WTC11 (cell line): Measurements from ENCODE around the gene TFDP1. TPM values are rescaled to one million over a fixed set of nuclear protein-coding genes. Genes with fewer than 3 reads are reported as not detected.

Experiments used
- ATAC-seq: fragments of 200-7000 bp; cut with Tn5 transposase; 2 replicates; pipeline ENCODE4 v1.10.0; 2021; ENCODE audit warnings: mild to moderate bottlenecking, moderate library complexity
- CTCF ChIA-PET: fragments of 300-600 bp; sonication (Branson Sonifier 250); formaldehyde crosslinking; loops from one replicate; lab custom pipeline; 2021; ENCODE audit warnings: antibody characterized with exemption; lab: Charles Lee
- POLR2A ChIA-PET: fragments of 350-600 bp; sonication (Branson Sonifier 250); formaldehyde crosslinking; loops from one replicate; lab custom pipeline; 2021; ENCODE audit warnings: antibody characterized with exemption; lab: Charles Lee
- DNase-seq: peaks from one replicate; pipeline ENCODE4 v3.0.0; 2021; ENCODE audit warnings: low spot score
- H3K27ac Mint-ChIP-seq: 2 replicates; pipeline ENCODE4 v1.8.0; 2021; ENCODE audit warnings: mixed read lengths
- H3K27me3 Mint-ChIP-seq: 2 replicates; pipeline ENCODE4 v1.8.0; 2021; ENCODE audit warnings: low read depth, mild to moderate bottlenecking, moderate library complexity, mixed read lengths
- H3K36me3 Mint-ChIP-seq: 2 replicates; pipeline ENCODE4 v1.8.0; 2021; ENCODE audit warnings: mixed read lengths
- H3K4me1 Mint-ChIP-seq: 2 replicates; pipeline ENCODE4 v1.8.0; 2022; ENCODE audit warnings: mixed read lengths
- H3K4me3 Mint-ChIP-seq: 2 replicates; pipeline ENCODE4 v1.8.0; 2021; ENCODE audit warnings: mild to moderate bottlenecking, moderate library complexity, mixed read lengths
- H3K9me3 Mint-ChIP-seq: 2 replicates; pipeline ENCODE4 v1.8.0; 2021; ENCODE audit warnings: mixed read lengths
- ATF1 ChIP-seq: sonication (generic); formaldehyde crosslinking; IDR thresholded peaks from 2 replicates; pipeline ENCODE4 v1.8.1; 2023; ENCODE audit warnings: mild to moderate bottlenecking, moderate library complexity, missing genetic modification reagents
- CREB1 ChIP-seq: sonication (generic); formaldehyde crosslinking; IDR thresholded peaks from 2 replicates; pipeline ENCODE4 v1.8.0; 2023; ENCODE audit warnings: mild to moderate bottlenecking, missing genetic modification reagents
- FOXJ3 ChIP-seq: sonication (generic); formaldehyde crosslinking; IDR thresholded peaks from 2 replicates; pipeline ENCODE4 v1.9.0; 2021; ENCODE audit warnings: missing genetic modification reagents, mild to moderate bottlenecking, borderline replicate concordance
- FOXP1 ChIP-seq: sonication (generic); formaldehyde crosslinking; IDR thresholded peaks from 2 replicates; pipeline ENCODE4 v1.8.0; 2022; ENCODE audit warnings: missing genetic modification reagents, mild to moderate bottlenecking, moderate library complexity, borderline replicate concordance
- NFYB ChIP-seq: sonication (generic); formaldehyde crosslinking; conservative IDR thresholded peaks from 2 replicates; pipeline ENCODE4 v1.8.0; 2022; ENCODE audit warnings: low read depth, missing genetic modification reagents
- PRRX2 ChIP-seq: fragments of 250-450 bp; sonication (Bioruptor Pico); IDR thresholded peaks from 2 replicates; pipeline ENCODE4 v1.8.0; 2021; ENCODE audit warnings: mild to moderate bottlenecking
- RORB ChIP-seq: fragments of 250-450 bp; sonication (Bioruptor Pico); IDR thresholded peaks from 2 replicates; pipeline ENCODE4 v1.9.0; 2021; ENCODE audit warnings: mild to moderate bottlenecking
- SMAD4 ChIP-seq: sonication (generic); formaldehyde crosslinking; IDR thresholded peaks from 2 replicates; pipeline ENCODE4 v1.8.0; 2022; ENCODE audit warnings: mild to moderate bottlenecking, missing genetic modification reagents
- TP53 ChIP-seq: sonication (generic); formaldehyde crosslinking; IDR thresholded peaks from 2 replicates; pipeline ENCODE4 v1.8.1; 2023; ENCODE audit warnings: mild to moderate bottlenecking, missing genetic modification reagents
- ZNF138 ChIP-seq: sonication (generic); formaldehyde crosslinking; conservative IDR thresholded peaks from 2 replicates; pipeline ENCODE4 v1.8.1; 2022; ENCODE audit warnings: mild to moderate bottlenecking, moderate library complexity, missing genetic modification reagents
- ZNF263 ChIP-seq: sonication (generic); formaldehyde crosslinking; IDR thresholded peaks from 2 replicates; pipeline ENCODE4 v1.8.1; 2022; ENCODE audit warnings: low read depth, mild to moderate bottlenecking, moderate library complexity, missing genetic modification reagents
- ZNF671 ChIP-seq: fragments of 250-450 bp; sonication (Bioruptor Pico); IDR thresholded peaks from 2 replicates; pipeline ENCODE4 v1.8.0; 2021; ENCODE audit warnings: mild to moderate bottlenecking
- total RNA-seq: library from RNA; stranded (reverse); gene quantifications from 3 replicates; pipeline ENCODE4 v1.2.3, GENCODE V29; 2021
- TF ChIP-seq, protein P1 (sequence below): sonication (generic); formaldehyde crosslinking; IDR thresholded peaks from 2 replicates; pipeline ENCODE4 v1.8.1; 2023; ENCODE audit warnings: mild to moderate bottlenecking, missing genetic modification reagents
- TF ChIP-seq, protein P2 (sequence below): fragments of 250-450 bp; sonication (Bioruptor Pico); IDR thresholded peaks from 2 replicates; pipeline ENCODE4 v1.9.0; 2021; ENCODE audit warnings: mild to moderate bottlenecking
- TF ChIP-seq, protein P3 (sequence below): fragments of 250-450 bp; sonication (Bioruptor Pico); IDR thresholded peaks from 2 replicates; pipeline ENCODE4 v1.9.0; 2021; ENCODE audit warnings: mild to moderate bottlenecking
- TF ChIP-seq, protein P4 (sequence below): sonication (generic); formaldehyde crosslinking; IDR thresholded peaks from 2 replicates; pipeline ENCODE4 v1.8.1; 2022; ENCODE audit warnings: low read depth, missing genetic modification reagents, borderline replicate concordance
- TF ChIP-seq, protein P5 (sequence below): sonication (generic); formaldehyde crosslinking; IDR thresholded peaks from 2 replicates; pipeline ENCODE4 v1.8.0; 2022; ENCODE audit warnings: mild to moderate bottlenecking, missing genetic modification reagents
- TF ChIP-seq, protein P6 (sequence below): sonication (generic); formaldehyde crosslinking; IDR thresholded peaks from 2 replicates; pipeline ENCODE4 v1.8.0; 2022; ENCODE audit warnings: mild to moderate bottlenecking, missing genetic modification reagents
- TF ChIP-seq, protein P7 (sequence below): sonication (generic); formaldehyde crosslinking; IDR thresholded peaks from 2 replicates; pipeline ENCODE4 v1.8.0; 2023; ENCODE audit warnings: missing genetic modification reagents

The TFDP1 gene
- total RNA-seq, 1 experiment from 2014 or later, result 61.2 TPM

DNA sequence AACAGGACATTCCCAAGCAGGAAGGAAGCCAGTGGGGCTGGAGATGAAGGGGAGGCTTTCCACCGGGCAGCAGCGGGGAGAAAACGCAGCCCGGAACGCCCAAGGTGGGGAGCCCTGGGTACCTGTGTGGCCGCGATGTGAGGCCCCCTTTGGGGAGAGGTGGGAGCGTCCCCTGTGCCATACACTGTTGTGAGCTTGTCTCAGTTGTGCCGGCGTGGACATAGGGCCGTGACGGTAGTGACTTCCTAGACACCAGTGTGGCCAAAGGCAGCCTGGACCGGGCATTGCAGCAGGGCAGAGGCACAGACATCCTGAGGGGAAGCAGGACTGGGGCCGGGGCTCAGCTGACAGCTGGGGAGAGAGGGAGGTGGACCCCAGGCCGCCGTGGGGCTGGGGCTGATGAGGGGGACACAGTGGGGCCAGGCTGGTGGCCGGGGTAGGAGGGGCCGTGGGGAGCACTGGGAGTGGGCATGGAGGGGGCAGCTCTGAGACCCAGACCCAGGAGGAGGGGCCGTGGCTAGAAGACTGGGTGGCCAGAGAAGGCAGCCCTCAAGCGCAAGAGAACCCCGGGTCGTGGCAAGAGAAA, 38.5 kb upstream of the TFDP1 start:
- H3K4me3 Mint-ChIP-seq, result no peak overlapping the region
- DNase-seq, result no peak
- CTCF ChIA-PET, result interaction anchor here (1.1 to 2.3 kb wide), 2 partner anchors 15 to 16 kb away, joined by 3 to 15 read pairs; no protein-coding TSS in a partner anchor
- H3K4me1 Mint-ChIP-seq, result peaks cover 9% of the 10 kb centered on the region
- TF ChIP-seq, protein P1, sequence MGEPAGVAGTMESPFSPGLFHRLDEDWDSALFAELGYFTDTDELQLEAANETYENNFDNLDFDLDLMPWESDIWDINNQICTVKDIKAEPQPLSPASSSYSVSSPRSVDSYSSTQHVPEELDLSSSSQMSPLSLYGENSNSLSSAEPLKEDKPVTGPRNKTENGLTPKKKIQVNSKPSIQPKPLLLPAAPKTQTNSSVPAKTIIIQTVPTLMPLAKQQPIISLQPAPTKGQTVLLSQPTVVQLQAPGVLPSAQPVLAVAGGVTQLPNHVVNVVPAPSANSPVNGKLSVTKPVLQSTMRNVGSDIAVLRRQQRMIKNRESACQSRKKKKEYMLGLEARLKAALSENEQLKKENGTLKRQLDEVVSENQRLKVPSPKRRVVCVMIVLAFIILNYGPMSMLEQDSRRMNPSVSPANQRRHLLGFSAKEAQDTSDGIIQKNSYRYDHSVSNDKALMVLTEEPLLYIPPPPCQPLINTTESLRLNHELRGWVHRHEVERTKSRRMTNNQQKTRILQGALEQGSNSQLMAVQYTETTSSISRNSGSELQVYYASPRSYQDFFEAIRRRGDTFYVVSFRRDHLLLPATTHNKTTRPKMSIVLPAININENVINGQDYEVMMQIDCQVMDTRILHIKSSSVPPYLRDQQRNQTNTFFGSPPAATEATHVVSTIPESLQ (CRISPR knock-in tag), result no peak
- TF ChIP-seq, protein P2, sequence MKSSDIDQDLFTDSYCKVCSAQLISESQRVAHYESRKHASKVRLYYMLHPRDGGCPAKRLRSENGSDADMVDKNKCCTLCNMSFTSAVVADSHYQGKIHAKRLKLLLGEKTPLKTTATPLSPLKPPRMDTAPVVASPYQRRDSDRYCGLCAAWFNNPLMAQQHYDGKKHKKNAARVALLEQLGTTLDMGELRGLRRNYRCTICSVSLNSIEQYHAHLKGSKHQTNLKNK (CRISPR knock-in tag), result no peak
- TF ChIP-seq, protein P3, sequence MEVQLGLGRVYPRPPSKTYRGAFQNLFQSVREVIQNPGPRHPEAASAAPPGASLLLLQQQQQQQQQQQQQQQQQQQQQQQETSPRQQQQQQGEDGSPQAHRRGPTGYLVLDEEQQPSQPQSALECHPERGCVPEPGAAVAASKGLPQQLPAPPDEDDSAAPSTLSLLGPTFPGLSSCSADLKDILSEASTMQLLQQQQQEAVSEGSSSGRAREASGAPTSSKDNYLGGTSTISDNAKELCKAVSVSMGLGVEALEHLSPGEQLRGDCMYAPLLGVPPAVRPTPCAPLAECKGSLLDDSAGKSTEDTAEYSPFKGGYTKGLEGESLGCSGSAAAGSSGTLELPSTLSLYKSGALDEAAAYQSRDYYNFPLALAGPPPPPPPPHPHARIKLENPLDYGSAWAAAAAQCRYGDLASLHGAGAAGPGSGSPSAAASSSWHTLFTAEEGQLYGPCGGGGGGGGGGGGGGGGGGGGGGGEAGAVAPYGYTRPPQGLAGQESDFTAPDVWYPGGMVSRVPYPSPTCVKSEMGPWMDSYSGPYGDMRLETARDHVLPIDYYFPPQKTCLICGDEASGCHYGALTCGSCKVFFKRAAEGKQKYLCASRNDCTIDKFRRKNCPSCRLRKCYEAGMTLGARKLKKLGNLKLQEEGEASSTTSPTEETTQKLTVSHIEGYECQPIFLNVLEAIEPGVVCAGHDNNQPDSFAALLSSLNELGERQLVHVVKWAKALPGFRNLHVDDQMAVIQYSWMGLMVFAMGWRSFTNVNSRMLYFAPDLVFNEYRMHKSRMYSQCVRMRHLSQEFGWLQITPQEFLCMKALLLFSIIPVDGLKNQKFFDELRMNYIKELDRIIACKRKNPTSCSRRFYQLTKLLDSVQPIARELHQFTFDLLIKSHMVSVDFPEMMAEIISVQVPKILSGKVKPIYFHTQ (CRISPR knock-in tag), result no peak
- TF ChIP-seq CREB1 (CRISPR knock-in tag) (no peak), RORB (CRISPR knock-in tag) (no peak), TP53 (no peak)
- peak overlapping the region; percentile 93 for H3K27ac Mint-ChIP-seq
- peaks cover 12% of the 10 kb centered on the region for H3K36me3 Mint-ChIP-seq
- no peak for ATAC-seq
- no peaks in the 10 kb centered on the region for H3K27me3 Mint-ChIP-seq
- POLR2A ChIA-PET, result no interaction called here
- H3K9me3 Mint-ChIP-seq, result no peaks in the 10 kb centered on the region

DNA sequence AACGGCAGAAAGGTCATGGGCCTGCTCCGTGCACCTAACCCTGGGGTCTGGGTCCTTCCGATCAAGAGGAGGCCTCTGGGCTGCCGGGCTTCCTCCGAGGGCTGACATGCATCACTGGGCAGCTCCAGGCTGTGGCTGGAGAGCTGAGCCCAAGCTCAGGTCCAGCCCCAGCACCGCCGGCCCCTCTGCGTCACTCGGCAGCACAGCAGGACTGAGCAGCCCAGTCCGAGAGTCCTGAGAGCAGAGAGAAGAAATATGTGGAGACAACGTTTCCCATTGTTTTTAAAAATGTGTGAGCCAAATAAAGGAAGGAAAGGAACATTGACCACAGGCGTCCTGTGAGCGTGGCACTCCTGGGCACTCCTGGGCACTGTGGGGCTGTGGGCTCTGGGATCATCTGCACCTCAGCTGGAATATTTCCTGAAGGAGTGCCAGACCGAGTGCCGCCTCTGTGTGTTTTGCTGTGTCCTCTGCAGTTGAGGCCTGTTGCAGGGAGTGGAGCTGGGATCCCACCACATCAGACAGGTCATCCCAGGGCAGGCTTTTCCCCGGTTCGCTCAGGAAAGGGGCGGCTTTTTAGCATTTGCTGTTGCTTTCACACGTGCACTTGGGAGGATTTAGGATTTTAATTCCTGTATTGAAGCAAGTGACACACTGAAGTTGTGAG, 37.8 kb upstream of the TFDP1 start:
- POLR2A ChIA-PET, result no interaction called here
- H3K9me3 Mint-ChIP-seq, result no peaks in the 10 kb centered on the region
- H3K36me3 Mint-ChIP-seq, result peaks cover 9% of the 10 kb centered on the region; the same call in 1 of the 2 replicates
- TF ChIP-seq, protein P4, sequence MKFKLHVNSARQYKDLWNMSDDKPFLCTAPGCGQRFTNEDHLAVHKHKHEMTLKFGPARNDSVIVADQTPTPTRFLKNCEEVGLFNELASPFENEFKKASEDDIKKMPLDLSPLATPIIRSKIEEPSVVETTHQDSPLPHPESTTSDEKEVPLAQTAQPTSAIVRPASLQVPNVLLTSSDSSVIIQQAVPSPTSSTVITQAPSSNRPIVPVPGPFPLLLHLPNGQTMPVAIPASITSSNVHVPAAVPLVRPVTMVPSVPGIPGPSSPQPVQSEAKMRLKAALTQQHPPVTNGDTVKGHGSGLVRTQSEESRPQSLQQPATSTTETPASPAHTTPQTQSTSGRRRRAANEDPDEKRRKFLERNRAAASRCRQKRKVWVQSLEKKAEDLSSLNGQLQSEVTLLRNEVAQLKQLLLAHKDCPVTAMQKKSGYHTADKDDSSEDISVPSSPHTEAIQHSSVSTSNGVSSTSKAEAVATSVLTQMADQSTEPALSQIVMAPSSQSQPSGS (CRISPR knock-in tag), result no peak
- no peak for TF ChIP-seq ZNF263 (CRISPR knock-in tag)
- no peak for TF ChIP-seq ZNF138
- TF ChIP-seq FOXJ3 (CRISPR knock-in tag), result no peak
- TF ChIP-seq ZNF671, result no peak
- no peak for TF ChIP-seq NFYB (CRISPR knock-in tag)
- TF ChIP-seq, protein P5, sequence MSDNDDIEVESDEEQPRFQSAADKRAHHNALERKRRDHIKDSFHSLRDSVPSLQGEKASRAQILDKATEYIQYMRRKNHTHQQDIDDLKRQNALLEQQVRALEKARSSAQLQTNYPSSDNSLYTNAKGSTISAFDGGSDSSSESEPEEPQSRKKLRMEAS (CRISPR knock-in tag), result no peak
- no peak for TF ChIP-seq PRRX2 (CRISPR knock-in tag)
- TF ChIP-seq FOXP1, result no peak
- TF ChIP-seq CREB1 (CRISPR knock-in tag), result no peak
- no peak for TF ChIP-seq SMAD4 (CRISPR knock-in tag)
- TF ChIP-seq, protein P6, sequence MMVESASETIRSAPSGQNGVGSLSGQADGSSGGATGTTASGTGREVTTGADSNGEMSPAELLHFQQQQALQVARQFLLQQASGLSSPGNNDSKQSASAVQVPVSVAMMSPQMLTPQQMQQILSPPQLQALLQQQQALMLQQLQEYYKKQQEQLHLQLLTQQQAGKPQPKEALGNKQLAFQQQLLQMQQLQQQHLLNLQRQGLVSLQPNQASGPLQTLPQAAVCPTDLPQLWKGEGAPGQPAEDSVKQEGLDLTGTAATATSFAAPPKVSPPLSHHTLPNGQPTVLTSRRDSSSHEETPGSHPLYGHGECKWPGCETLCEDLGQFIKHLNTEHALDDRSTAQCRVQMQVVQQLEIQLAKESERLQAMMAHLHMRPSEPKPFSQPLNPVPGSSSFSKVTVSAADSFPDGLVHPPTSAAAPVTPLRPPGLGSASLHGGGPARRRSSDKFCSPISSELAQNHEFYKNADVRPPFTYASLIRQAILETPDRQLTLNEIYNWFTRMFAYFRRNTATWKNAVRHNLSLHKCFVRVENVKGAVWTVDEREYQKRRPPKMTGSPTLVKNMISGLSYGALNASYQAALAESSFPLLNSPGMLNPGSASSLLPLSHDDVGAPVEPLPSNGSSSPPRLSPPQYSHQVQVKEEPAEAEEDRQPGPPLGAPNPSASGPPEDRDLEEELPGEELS (CRISPR knock-in tag), result no peak
- TF ChIP-seq, protein P7, sequence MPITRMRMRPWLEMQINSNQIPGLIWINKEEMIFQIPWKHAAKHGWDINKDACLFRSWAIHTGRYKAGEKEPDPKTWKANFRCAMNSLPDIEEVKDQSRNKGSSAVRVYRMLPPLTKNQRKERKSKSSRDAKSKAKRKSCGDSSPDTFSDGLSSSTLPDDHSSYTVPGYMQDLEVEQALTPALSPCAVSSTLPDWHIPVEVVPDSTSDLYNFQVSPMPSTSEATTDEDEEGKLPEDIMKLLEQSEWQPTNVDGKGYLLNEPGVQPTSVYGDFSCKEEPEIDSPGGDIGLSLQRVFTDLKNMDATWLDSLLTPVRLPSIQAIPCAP (CRISPR knock-in tag), result no peak
- TF ChIP-seq ATF1 (CRISPR knock-in tag), result no peak
- no peak overlapping the region for H3K4me3 Mint-ChIP-seq
- peaks cover 9% of the 10 kb centered on the region for H3K4me1 Mint-ChIP-seq
- ATAC-seq (no peak), DNase-seq (no peak)
- peak overlapping the region; percentile 93 for H3K27ac Mint-ChIP-seq
- H3K27me3 Mint-ChIP-seq, result no peaks in the 10 kb centered on the region
- CTCF ChIA-PET, result interaction anchor here (1.0 to 1.1 kb wide), 2 partner anchors 14 to 16 kb away, joined by 3 to 5 read pairs; no protein-coding TSS in a partner anchor
